OCI-M1 (cell line): ENCODE results near the gene SRPK3.
"Not testable (repeated sequence)": the region's sequence is repeated elsewhere in the genome, so short reads cannot be mapped to it uniquely, and the experiment has no call there.

ENCODE experiments used
- DNase-seq: peaks from one replicate; lab custom pipeline; 2025; lab: John Stamatoyannopoulos, UW

Gene SRPK3, protein sequence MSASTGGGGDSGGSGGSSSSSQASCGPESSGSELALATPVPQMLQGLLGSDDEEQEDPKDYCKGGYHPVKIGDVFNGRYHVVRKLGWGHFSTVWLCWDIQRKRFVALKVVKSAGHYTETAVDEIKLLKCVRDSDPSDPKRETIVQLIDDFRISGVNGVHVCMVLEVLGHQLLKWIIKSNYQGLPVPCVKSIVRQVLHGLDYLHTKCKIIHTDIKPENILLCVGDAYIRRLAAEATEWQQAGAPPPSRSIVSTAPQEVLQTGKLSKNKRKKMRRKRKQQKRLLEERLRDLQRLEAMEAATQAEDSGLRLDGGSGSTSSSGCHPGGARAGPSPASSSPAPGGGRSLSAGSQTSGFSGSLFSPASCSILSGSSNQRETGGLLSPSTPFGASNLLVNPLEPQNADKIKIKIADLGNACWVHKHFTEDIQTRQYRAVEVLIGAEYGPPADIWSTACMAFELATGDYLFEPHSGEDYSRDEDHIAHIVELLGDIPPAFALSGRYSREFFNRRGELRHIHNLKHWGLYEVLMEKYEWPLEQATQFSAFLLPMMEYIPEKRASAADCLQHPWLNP

DNA sequence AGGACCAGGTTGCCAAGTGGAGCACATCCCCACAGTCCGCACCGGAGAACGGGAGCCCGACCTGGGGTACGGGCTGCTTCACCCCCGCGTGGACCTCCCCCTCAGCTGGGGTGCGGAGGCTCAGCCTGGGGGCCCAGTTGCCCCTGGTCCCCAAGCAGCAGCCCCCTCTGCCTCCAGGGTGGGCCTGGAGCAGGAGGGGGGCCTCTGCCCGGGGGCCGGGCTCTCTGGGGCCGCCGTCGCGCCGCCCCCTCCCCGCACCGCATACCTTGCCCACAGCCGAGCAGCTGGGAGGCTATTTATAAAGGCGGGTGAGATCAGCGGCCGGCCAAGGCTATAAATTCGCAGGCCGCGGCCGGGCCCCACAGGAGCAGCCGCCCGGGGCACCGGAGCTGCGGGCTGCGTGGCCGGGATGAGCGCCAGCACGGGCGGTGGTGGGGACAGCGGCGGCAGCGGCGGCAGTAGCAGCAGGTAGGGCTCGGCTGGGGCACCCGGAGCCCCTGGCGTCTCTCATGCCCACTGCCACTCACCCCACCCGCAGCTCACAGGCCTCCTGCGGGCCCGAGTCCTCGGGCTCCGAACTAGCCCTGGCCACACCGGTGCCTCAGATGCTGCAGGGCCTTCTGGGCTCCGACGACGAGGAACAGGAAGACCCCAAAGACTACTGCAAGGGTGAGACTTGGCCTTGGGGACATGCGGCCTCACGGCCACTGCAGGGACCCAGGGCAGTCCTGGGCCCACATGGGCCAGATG lies at the start of gene SRPK3:
Gene SRPK3, plus strand, starts transcription at position 364 of the 750 bp plus-strand sequence. Its CDS starts 46 bp downstream, at position 410.
- no peak for DNase-seq

DNA sequence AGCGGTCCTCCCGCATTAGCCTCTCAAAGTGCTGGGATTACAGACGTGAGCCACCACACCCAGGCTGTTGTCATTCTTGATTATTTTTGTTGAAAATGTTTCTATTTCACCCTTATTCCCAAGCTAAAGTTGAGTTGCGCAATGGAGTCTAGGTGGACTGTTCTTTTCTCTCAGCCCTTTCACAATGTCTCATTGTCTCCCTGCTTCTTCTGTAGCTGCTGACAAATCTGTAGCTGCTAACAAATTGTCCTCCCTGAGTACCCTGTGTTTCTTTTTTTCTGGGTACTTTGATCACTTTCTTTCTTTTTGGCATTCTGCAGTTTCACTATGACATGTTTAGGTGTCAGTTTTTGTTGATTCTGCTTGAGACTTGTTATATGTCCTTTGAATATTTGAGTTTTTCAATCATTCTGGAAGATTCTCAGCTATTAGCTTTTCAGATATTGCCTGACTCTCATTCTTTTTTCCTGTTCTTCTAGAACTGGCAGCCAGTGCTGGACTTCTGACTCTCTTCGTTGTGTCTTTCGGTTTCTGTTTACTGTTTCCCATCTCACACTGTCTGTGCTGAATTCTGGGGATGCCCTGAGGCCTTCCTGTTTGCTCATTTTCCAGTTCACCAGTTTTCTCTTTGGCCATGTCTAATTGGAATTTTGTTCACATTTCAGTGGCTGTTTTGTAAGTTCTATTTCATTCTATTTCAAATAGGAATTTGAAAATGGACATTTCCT lies 49.6 kb upstream of the SRPK3 start:
- DNase-seq = peak; percentile 8

DNA sequence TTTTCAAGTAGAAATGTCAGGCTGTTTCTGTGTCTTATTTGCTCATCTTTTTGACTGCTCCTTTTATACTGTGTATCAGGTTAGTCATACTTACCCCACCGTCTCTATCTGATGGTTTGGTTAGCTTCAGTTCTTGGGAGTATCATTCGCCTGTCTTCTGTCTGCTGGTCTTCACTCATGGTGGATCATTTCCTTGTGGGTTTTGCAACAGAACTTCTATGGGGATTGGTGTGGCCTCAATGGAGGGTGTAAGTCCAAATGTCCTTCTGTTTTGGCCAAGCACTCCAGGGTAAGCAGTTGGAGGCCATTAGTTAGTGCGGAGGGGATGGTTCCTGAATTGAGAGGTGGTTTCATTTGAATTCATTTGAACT lies 49.0 kb upstream of the SRPK3 start:
- DNase-seq = no peak

DNA sequence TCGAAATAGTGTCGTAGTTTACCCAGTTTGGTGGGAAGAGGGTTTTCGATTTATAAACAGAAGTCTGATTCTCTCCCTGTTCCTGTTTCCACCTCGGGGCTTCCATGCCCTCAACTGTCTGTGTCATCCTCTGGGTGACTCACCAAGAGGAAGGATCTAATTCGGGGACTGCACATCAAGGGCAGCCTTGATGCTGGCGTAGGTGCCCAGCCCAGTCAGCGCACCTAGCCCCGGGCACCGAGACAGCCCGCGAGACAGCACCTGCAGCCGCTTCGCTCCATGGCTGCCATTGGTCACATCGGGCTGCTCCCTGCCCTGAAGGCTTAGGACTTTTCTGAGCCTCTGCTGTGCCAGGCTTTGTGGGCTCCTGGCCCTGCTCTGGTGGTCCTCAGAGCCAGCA lies 48.4 kb upstream of the SRPK3 start:
- no peak for DNase-seq

DNA sequence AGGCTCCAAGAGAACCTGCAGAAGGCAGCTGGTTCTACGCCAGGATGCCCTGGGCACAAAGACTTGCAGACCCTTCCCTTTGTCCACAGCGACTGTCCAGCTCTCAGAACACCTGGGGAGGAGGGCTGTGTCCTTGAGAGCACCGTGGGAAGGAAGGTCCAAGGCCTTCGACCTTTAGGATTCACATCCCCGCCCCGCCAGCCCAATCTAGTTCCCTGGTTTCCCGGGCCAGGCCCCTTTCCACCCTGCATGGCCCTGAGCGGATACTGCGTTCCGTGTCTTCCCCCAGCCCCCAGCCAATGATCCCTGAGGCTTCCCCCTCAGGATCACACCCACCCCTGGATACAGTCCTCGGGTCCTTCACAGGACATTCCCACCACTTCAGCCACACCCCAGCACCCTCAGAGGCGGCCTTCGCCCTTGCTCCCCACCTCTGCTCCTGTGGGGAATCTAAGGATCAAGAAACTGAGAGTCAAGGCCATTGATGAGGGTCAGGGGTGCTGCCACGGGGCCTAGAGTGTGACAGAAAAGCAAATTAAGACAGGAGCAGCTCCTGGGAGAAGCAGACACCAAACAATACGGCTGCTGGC lies 47.1 kb upstream of the SRPK3 start:
- DNase-seq = no peak

DNA sequence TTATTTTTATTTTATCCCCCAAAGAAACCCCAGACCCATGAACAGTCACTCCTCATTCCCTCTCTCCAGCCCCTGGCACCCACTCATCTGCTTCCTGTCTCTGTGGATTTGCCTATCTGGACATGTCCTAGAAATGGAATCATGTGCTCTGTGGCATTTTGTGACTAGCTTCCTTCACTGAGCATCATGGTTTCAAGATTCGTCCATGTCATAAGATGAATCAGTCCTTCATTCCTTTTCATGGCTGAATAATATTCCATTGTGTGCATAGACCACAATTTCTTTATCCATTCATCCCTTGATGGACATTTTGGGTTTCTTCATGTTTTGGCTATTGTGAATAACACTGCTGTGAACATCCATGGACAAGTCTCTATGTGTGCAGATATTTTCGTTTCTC lies 46.0 kb upstream of the SRPK3 start:
- no peak for DNase-seq

DNA sequence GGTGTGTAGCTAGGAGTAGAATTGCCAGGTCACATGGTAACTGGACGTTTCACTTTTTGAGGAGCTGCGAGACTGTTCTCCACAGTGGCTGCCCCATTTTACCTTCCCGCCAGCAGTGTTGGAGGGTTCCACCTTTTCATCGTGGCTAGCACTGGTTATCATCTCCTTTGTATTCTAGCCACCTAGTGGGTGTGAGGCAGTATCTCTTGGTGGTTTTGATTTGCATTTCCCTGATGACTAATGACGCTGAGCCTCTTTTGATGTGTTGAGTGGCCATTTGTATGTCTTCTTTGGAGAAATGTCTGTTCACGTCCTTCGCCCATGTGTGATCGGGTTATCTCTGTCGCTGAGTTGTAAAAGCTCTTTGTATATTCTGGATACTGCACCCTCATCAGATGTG lies 45.6 kb upstream of the SRPK3 start:
- DNase-seq = peak; percentile 3

DNA sequence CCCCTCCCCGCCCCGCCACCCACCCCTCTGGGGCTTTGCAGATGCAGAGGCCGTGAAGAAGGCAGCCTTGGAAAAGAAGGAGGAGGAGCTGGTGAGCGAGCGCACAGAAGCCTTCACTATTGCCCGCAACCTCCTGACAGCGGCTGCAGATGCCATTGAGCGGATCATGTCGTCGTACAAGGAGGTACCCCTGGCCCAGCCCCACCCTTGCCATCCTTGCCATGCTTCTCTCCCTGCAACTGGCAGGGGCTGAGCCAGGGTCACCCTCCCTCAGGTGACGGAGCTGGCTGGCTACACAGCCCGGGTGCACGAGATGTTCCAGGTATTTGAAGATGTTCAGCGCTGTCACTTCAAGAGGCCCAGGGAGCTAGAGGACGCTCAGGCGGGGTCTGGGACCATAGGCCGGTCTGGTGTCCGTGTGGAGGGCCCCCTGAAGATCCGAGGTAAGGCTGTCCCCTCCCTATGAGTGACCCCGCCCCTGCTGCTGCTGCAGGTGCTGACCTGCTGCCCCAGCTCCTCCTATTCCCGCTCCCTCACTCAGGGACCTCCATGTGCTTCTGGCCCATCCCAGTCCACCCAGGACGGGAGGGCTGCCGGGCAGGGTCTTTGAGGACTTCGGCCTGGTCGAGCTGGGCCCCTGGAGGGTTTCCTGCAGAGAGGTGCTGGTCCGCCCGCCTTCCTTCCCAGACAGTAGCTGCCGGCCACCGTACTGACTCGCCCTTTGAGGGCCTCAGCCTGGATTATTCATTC lies 44.6 kb upstream of the SRPK3 start:
- DNase-seq = no peak

DNA sequence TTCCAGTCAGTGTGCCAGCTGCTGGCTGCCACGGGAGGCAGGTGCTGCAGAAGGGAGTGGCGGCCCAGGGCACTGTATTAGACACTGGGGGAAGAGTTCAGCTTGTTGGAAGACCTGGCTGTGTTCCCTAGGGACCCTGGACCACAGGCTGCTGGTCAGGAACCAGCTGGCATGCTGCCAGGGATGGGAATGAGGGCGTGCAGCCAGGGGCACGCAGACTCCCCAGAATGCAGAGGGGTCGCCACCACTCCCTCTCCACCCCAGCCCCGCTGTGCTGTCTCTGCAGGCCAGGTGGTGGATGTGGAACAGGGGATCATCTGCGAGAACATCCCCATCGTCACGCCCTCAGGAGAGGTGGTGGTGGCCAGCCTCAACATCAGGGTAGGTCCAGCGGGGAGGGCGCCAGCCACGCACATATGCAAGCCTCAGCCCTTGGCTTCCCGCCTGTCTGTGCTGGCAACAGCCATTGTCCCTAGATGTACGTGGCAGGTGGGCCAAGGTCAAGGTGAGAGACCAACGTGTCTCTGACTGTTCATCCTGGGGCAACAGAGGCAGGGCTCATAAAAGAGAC lies 43.9 kb upstream of the SRPK3 start:
- no peak for DNase-seq

DNA sequence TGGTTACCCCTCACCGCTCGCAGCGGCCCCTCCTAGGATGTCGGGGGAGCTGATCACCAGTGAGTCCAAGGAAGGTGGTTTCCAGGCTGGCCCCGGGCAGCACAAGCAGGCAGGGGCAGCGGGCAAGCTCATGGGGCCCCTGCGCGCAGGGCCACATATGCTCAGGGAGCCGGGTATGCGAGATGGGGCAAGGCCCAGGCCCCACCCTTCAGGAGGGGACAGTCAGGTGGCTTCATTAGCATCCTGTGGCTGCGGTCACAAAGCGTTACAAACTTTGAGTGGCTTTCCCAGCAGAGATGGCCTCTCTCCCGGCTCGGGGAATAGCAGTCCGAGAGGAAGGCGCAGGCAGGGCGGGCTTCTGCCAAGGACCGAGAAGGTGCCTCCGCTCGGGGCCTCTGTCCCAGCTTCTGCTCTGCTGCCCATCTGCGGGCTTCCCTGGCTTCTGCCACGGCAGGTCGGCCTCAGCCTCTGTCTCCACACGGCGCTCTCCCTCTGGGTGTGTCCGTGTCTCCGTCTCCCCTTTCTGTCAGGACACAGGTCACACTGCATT lies 42.7 kb upstream of the SRPK3 start:
- no peak for DNase-seq

DNA sequence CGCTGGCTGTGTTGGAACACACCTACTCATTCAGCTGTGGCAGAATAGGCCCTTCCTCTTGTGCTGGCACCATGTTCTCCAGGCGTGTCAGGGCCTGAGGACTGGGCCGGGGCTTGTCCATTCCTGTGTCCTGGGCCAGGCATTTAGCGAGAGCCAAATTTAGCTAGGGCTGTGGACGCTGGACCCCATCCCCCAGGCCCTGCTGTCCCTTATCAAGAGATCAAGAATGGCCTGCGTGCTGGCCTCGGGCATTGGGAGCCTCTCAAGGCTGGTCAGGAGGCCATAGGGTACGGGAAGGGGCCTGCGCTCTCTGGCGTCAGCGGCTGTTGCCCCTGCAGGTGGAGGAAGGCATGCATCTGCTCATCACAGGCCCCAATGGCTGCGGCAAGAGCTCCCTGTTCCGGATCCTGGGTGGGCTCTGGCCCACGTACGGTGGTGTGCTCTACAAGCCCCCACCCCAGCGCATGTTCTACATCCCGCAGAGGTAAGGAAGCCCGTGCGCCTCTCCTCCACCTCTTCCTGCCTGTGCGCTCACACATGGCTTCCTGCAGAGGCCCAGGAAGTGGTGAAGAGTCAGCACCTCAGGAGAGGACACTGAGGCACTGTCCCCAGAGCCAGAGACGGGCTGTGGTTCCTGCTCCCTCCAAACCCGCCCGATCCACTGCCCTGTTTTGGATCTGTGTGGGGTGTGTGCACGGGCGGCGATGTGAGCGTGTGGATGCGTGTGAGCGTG lies 40.9 kb upstream of the SRPK3 start:
- DNase-seq = no peak

DNA sequence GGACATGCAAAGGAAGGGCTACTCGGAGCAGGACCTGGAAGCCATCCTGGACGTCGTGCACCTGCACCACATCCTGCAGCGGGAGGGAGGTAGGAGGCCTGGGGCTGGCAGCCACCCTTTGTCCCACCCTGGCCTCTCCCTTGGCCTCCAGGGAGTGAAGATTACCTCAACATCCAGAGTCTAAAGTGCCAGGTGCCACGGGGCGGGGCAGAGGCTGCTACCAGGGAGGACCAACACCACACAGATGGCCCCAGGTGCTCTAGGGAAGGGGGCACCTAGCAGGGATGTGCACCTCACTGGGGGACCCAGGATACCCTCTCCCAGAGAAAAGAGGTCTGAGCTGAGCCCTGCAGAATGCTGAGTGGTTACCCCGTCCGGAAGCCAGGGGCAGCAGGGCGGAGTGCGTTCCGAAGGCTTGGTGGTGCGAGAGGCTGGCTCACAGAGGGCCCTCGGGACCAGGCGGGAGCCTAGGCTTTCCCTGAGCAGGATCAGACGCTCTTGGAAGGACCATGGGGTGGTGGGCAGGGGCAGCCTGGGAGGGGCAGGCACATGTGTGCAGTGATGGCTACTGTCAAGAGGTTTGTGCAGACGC lies 40.1 kb upstream of the SRPK3 start:
- no peak for DNase-seq

DNA sequence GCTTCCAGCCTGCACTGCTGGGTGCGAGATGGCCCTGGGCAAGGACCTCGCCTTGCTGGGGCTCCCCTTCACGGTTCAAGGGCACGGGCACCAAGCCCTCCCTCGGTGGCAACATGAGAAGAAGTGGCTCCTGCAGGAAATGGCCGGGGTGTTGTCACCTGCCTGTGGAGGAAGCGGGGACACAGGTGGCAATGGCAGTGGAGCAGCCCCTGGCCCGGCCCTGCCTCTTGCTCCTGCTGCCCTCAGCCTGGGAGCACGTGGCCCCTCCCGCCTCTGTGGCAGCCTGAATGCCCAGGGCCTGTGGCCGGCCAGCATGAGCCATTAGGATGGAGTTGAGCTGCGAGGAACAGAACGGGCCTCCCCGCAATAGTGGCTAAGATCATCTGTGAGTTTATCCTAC lies 39.4 kb upstream of the SRPK3 start:
- no peak for DNase-seq

DNA sequence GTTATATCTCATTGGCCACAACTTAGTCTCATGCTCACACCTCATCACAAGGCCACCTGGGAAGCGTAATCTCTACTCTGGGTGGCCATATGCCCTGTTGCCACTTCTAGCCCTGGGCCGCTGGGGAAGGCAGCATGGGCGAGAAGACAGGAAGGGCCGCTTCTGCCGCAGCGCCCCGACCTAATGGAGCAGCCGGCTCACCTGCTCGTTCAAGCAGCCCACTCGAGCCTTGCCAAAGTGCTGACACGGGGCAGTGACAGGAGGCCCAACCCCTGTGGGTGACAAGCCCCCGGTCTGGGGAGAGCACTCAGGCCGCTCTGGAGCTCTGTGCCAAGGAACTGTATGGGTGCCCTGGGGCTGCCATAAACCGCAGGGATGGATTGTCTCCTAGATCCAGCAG lies 38.7 kb upstream of the SRPK3 start:
- not testable (repeated sequence) for DNase-seq

DNA sequence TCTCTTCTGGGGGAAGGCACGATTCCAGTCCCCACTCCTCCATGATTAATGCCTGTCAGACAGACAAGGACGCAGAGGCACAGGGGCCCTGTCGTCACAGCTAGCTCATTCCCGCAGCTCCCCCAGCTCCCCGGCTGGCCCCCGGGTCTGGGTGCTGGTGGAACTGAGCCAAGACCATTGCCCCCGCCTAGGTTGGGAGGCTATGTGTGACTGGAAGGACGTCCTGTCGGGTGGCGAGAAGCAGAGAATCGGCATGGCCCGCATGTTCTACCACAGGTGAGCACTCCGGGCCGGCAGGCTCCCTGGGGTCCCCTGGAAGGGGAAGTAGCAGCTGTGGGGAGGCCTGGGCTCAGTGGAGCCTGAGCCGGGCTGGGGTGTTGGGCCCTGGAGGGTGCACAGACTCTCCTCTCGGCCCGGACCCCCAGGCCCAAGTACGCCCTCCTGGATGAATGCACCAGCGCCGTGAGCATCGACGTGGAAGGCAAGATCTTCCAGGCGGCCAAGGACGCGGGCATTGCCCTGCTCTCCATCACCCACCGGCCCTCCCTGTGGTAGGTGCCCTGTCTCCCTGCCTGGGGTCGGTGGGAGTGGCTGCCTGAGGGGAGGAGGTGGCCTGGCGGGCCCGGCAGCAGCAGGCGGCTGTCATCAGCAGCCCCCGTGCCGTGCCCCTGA lies 37.9 kb upstream of the SRPK3 start:
- not testable (repeated sequence) for DNase-seq

DNA sequence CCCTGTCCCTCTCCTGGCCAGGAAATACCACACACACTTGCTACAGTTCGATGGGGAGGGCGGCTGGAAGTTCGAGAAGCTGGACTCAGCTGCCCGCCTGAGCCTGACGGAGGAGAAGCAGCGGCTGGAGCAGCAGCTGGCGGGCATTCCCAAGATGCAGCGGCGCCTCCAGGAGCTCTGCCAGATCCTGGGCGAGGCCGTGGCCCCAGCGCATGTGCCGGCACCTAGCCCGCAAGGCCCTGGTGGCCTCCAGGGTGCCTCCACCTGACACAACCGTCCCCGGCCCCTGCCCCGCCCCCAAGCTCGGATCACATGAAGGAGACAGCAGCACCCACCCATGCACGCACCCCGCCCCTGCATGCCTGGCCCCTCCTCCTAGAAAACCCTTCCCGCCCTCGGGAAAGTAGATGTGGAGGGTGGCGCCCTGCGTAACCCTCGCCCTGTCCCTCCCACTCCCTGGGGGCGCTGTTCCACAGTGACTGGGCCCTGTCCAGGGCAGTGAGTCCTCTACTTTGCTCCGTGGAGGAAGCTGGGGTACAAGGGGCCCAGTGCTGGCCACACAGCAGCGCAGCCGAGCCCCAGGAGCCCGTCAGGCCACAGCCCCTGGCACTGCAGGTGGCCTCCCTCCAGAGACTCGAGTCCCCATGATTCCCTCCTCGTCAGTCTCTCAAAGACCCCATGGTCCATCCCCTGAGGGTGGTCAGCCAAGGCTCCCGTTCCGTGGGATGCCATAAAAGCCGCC lies 37.2 kb upstream of the SRPK3 start:
- not testable (repeated sequence) for DNase-seq

DNA sequence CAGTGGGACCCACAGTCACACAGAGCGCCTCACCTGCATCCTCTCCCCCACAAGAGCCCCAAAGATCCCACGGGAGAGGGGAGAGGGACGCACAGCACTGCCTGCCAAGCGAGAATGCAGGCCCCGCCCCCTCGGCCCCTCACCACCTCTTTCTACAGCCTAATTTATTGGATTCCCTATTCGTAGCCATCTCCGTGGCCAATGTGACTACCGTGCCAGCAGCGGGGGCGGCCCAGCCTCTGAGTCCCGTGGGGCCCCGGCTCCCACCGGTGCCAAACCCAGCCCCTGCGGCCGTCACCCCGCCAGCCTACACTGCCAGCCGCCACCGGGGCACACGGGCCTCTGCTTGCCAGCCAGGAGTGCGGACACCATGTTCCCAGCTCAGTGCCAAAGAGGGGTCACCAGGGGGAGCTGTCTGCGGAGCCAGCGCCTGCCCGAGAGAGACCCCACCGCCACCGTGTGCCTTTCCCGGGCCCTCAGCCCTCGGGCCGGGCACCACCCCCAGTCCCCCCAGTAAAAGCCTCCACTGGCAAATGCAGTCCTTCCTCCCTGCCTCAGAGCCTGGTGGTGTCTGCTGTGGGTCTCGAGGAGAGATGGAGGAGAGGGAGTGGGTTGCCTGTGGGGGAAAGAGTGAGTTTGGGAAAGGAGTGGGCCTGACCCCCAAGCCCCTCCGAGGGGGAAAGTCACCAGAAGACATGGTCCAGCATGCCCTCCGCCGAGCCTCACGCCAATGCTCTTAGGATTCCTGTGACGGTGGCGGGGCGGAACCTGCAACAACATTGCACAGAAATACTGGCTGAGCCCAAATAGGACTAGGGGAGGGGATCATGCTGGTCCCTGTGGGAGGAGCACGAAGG lies 36.4 kb upstream of the SRPK3 start:
- no peak for DNase-seq
